ENCODE measurements around the gene LRRC32. TPM values are rescaled to one million over a fixed set of nuclear protein-coding genes. Genes with fewer than 3 reads are reported as not detected.

LRRC32 gene
- total and polyA plus RNA-seq, 9 of the 15 experiments (the other 6 are each of a cell fraction or from before 2014, with no cell fraction given), result 0.10 to 0.50 (median 0.19) TPM; not detected in 5

- no peak for DNase-seq (ENCODE audit: extremely low read depth in 1 of 4, low spot score in 3 of 4)
- H3K9ac ChIP-seq (ENCODE audit: insufficient read depth in 1 of 2, low read depth in 2 of 2, low read length in 2 of 2), result peak overlapping the region in 1 of 2 experiments; percentile 37; a peak in 1 of 4 replicates
- no peak overlapping the region for H3K4me3 ChIP-seq
- no peaks in the 10 kb centered on the region for H3K9me1 ChIP-seq (ENCODE audit: control insufficient read depth, insufficient read depth, low read length)
- no peak; the same call in 2 of the 3 replicates for ATAC-seq
- WGBS (ENCODE audit: insufficient coverage, low coverage, missing lambda C conversion rate), result 58% methylated on average over 10 of the region's 10 CpGs
- POLR2A ChIA-PET, result interaction anchor here (1.1 to 1.3 kb wide), 2 partner anchors 8 to 52 kb away, joined by 3 to 4 read pairs; no protein-coding TSS in a partner anchor
- no peaks in the 10 kb centered on the region for H3K79me2 ChIP-seq (ENCODE audit: control insufficient read depth, insufficient read depth, low read length)
- peaks cover 9 to 21% of the 10 kb centered on the region in 2 experiments; a peak in 4 of 5 replicates for H3K4me1 ChIP-seq (replicated peaks in 1 of 2; ENCODE audit: control insufficient read depth in 2 of 2, insufficient read depth in 2 of 2, low read length in 2 of 2)
- no peak overlapping the region; the same call in 1 of the 2 replicates for H2AFZ ChIP-seq (ENCODE audit: low read depth, low read length)
- H3K27ac ChIP-seq (ENCODE audit: extremely low read depth, low read depth, low read length), result no peak overlapping the region
- no peak for TF ChIP-seq SNIP1 (IDR thresholded peaks at IDR 0.05; ENCODE audit: low read depth)
- no peak for TF ChIP-seq MAFG (tag; conservative IDR thresholded peaks at IDR 0.05)
- TF ChIP-seq UBTF (IDR thresholded peaks at IDR 0.05; ENCODE audit: borderline replicate concordance in 1 of 2, low read depth in 2 of 2, low read length in 2 of 2), result no peak
- TF ChIP-seq SNAPC5 (CRISPR knock-in tag; IDR thresholded peaks at IDR 0.05), result no peak
- no peak for TF ChIP-seq OTX1 (CRISPR knock-in tag; IDR thresholded peaks at IDR 0.05)
- no peak for TF ChIP-seq MLLT1 (IDR thresholded peaks at IDR 0.05)
- TF ChIP-seq NKRF (IDR thresholded peaks at IDR 0.05; ENCODE audit: borderline replicate concordance), result no peak
- no peak for TF ChIP-seq MAZ (CRISPR knock-in tag; conservative IDR thresholded peaks at IDR 0.05 in 1 of 2, IDR thresholded peaks at IDR 0.05 in 1 of 2)
- no peak for TF ChIP-seq ATF7 (IDR thresholded peaks at IDR 0.05)
- TF ChIP-seq CHD2 (IDR thresholded peaks at IDR 0.05; ENCODE audit: low read depth, low read length), result no peak
- no peak for TF ChIP-seq TEAD1 (CRISPR knock-in tag; IDR thresholded peaks at IDR 0.05)
- no peak for TF ChIP-seq ESRRB (CRISPR knock-in tag; IDR thresholded peaks at IDR 0.05; ENCODE audit: borderline replicate concordance)
- TF ChIP-seq VEZF1 (CRISPR knock-in tag; IDR thresholded peaks at IDR 0.05), result no peak
- H3K27me3 ChIP-seq (ENCODE audit: control insufficient read depth in 2 of 2, insufficient read depth in 2 of 2, low read length in 2 of 2), result no peaks in the 10 kb centered on the region
- intact Hi-C loops (cut with micrococcal nuclease), result no loop called here
- BruUV-seq (replicated peaks), result no TSS peak
- CTCF ChIA-PET (ENCODE audit: low intra/inter-chr PET ratio), result no interaction called here
- no peaks in the 10 kb centered on the region; the same call in 1 of the 2 replicates for H3K9me3 ChIP-seq (replicated peaks; ENCODE audit: control insufficient read depth, insufficient read depth, low read depth, low read length)
- H3K4me2 ChIP-seq (ENCODE audit: insufficient read depth, low read length), result no peak overlapping the region
- in situ Hi-C loops (cut with MboI), result no loop called here
- no peaks in the 10 kb centered on the region for H4K20me1 ChIP-seq (replicated peaks; ENCODE audit: control insufficient read depth, insufficient read depth, low read length)
- no peak for FAIRE-seq
- H3K36me3 ChIP-seq (ENCODE audit: control insufficient read depth, insufficient read depth, low read length), result no peaks in the 10 kb centered on the region
Observed at GRCh38 chr11:76629116-76629852, 41.3 kb downstream of the LRRC32 start.
